CD4-positive, alpha-beta memory T cell (primary cell): ENCODE results near the gene ERC2. TPM values are rescaled to one million over a fixed set of nuclear protein-coding genes. Genes with fewer than 3 reads are reported as not detected.

Experiments used
- CTCF ChIA-PET: fragments of 350-600 bp; sonication (Branson Sonifier 250); formaldehyde crosslinking; loops from one replicate; lab custom pipeline; 2021; ENCODE audit warnings: inconsistent platforms; ENCODE audit not compliant: partially characterized antibody; lab: Charles Lee
- POLR2A ChIA-PET: fragments of 350-600 bp; sonication (Branson Sonifier 250); formaldehyde crosslinking; loops from one replicate; lab custom pipeline; 2021; ENCODE audit not compliant: partially characterized antibody; lab: Charles Lee
- DNase-seq, 5 donors: peaks; one replicate each; pipeline versions ENCODE4 v3.0.0 to v3.0.0-alpha.2; 2020 to 2022; ENCODE audit warnings: mixed read lengths in 1 of 5
- H3K27ac ChIP-seq: one replicate; pipeline ENCODE4 v1.7.0; 2013; ENCODE audit warnings: low read depth, low read length
- H3K27me3 ChIP-seq: 2 replicates; pipeline ENCODE4 v1.7.0; 2013; ENCODE audit warnings: mild to moderate bottlenecking, low read length, moderate library complexity; ENCODE audit not compliant: insufficient read depth
- H3K36me3 ChIP-seq: 2 replicates; pipeline ENCODE4 v1.7.0; 2013; ENCODE audit warnings: mild to moderate bottlenecking, low read length, moderate library complexity; ENCODE audit not compliant: insufficient read depth
- H3K4me1 ChIP-seq: 2 replicates; pipeline ENCODE4 v1.7.0; 2013; ENCODE audit warnings: mild to moderate bottlenecking, low read length, moderate library complexity; ENCODE audit not compliant: insufficient read depth
- H3K4me3 ChIP-seq, 2 donors: one replicate each; pipeline ENCODE4 v1.7.0; 2013; ENCODE audit warnings: low read length in 2 of 2, mild to moderate bottlenecking in 1 of 2
- H3K9me3 ChIP-seq, 2 donors: one replicate each; pipeline ENCODE4 v1.7.0; 2013; ENCODE audit warnings: low read length in 2 of 2, control low read depth in 1 of 2; ENCODE audit not compliant: control insufficient read depth in 1 of 2
- H3K27ac Mint-ChIP-seq, 7 donors: one replicate each; pipeline ENCODE4 v1.8.0; 2020 to 2021; ENCODE audit warnings: mixed read lengths in 7 of 7, mild to moderate bottlenecking in 6 of 7, inconsistent platforms in 3 of 7, moderate library complexity in 3 of 7
- H3K27me3 Mint-ChIP-seq, 2 donors: one replicate each; pipeline ENCODE4 v1.8.0; 2020 to 2021; ENCODE audit warnings: mixed read lengths in 2 of 2
- H3K36me3 Mint-ChIP-seq, 2 donors: one replicate each; pipeline ENCODE4 v1.8.0; 2020 to 2021; ENCODE audit warnings: mixed read lengths in 2 of 2, inconsistent platforms in 1 of 2, mild to moderate bottlenecking in 1 of 2
- H3K4me1 Mint-ChIP-seq, 4 donors: one replicate each; pipeline ENCODE4 v1.8.0; 2020 to 2021; ENCODE audit warnings: mixed read lengths in 4 of 4, mild to moderate bottlenecking in 1 of 4
- H3K4me3 Mint-ChIP-seq, 8 donors: one replicate each; pipeline ENCODE4 v1.8.0; 2020 to 2021; ENCODE audit warnings: mixed read lengths in 8 of 8, mild to moderate bottlenecking in 7 of 8, moderate library complexity in 6 of 8, inconsistent platforms in 3 of 8
- H3K9me3 Mint-ChIP-seq, 8 donors: one replicate each; pipeline ENCODE4 v1.8.0; 2020 to 2021; ENCODE audit warnings: mixed read lengths in 8 of 8, mild to moderate bottlenecking in 5 of 8, inconsistent platforms in 3 of 8, moderate library complexity in 1 of 8
- intact Hi-C: fragments of 100-400 bp; cut with micrococcal nuclease; formaldehyde crosslinking; loops from one replicate; pipeline ENCODE4 v1.15.1; 2023
- polyA plus RNA-seq, 2 donors: library from polyadenylated mRNA; unstranded; fragments of 300-500 nt; fragmentation: Illumina TruSeq; gene quantifications; one replicate each; pipeline ENCODE4 v1.2.3, GENCODE V29; 2021
- total RNA-seq, 2 experiments: library from RNA; stranded (reverse); gene quantifications; one replicate each; pipeline ENCODE4 v1.2.3, GENCODE V29; 2021

The ERC2 gene
- total and polyA plus RNA-seq, 4 experiments from 2014 or later: not detected

DNA sequence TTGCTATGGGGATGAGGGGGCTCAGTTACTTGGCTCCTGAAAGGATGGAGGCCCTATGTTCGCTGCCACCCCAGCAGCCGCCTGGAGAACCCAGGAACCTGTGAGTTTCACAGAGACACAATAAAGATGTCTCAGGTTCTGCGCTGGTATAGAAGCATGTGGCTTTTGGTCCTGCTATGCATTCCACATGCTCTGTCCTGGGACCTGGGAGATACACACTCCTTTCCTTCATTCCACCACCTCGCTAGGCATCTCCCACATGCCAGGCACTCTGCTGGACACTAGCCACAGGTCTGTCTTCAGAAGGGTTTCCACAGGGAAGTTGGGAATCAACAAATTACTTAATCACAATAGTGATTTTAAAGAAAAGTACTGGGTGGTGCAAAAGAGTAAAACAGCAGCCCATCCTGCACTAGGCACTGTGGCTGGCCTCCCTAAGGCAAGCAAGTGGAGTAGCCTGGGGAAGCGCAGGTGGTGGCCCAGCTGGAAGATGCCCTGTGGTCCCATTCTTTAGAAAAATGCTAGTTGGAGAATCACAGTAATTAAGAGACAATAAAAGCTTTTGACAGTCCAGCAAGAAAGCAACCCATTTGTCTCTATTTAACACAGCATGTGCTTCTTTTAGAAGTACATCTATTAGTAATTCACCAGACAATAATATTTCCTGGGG lies 572.2 kb downstream of the ERC2 start:
- ChIA-PET POLR2A (no interaction called here), CTCF (no interaction called here)
- Histone ChIP-seq H3K4me1 (no peaks in the 10 kb centered on the region), H3K27ac (no peak overlapping the region), H3K4me3 (no peak overlapping the region), H3K36me3 (no peaks in the 10 kb centered on the region), H3K27me3 (no peaks in the 10 kb centered on the region), H3K9me3 (no peaks in the 10 kb centered on the region)
- Mint-ChIP-seq H3K27me3 (no peaks in the 10 kb centered on the region), H3K9me3 (no peaks in the 10 kb centered on the region), H3K36me3 (no peaks in the 10 kb centered on the region), H3K27ac (no peak overlapping the region), H3K4me1 (no peaks in the 10 kb centered on the region), H3K4me3 (no peak overlapping the region)
- intact Hi-C loops: no loop called here
- DNase-seq: no peak

DNA sequence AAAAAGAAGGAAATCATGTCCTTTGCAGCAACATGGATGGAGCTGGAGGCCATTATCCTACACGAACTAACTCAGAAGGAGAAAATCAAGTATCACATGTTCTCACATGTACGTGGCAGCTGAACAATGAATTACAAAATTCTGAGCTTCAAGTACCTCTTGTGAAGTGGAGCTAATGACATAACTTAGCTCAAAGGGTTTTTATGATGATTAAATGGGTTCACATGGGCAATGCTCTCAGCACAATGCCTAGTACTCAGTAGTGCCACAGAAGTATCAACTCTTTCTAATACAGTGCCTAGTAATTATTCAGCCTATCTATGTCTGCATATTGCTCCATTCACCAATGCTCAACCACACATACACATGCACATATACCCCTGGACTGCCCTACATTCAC lies 573.7 kb downstream of the ERC2 start:
- POLR2A ChIA-PET: no interaction called here
- H3K36me3 ChIP-seq: no peaks in the 10 kb centered on the region

DNA sequence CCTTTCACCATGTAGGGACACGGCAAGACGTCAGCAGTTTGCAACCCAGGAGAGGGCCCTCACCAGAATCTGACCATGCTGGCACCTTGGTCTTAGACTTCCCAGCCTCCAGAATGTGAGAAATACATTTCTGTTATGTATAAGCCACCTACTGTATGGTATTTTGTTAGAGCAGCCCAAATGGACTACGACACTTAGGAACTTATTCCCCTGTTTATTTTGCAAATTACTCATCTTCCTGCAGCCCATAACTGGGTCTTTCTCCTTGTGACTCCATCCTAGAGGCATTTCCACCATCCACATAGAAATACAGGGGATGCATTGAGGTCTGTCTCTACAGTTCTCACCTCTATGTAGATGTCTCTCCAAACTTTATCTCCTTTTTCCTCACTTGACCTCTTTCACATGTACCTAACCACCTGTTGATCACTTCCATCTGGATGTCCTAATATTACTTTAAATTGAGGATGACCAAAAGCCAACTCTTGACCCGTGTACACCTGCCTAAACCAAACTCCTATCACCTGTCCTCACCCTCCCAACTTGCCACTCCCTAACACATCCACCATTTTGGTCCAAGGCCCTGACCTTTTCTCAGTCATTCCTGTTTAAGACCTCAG lies 575.1 kb downstream of the ERC2 start:
- Mint-ChIP-seq H3K27ac (no peak overlapping the region), H3K27me3 (no peaks in the 10 kb centered on the region), H3K4me1 (no peaks in the 10 kb centered on the region), H3K9me3 (no peaks in the 10 kb centered on the region), H3K36me3 (no peaks in the 10 kb centered on the region), H3K4me3 (no peak overlapping the region)
- ChIA-PET CTCF (no interaction called here), POLR2A (no interaction called here)
- Histone ChIP-seq H3K27me3 (no peaks in the 10 kb centered on the region), H3K4me3 (no peak overlapping the region), H3K36me3 (no peaks in the 10 kb centered on the region), H3K9me3 (no peaks in the 10 kb centered on the region), H3K27ac (no peak overlapping the region), H3K4me1 (no peaks in the 10 kb centered on the region)
- intact Hi-C loops: no loop called here
- DNase-seq: no peak

More for the DNA sequence above, 573.7 kb downstream of the ERC2 start:
- Mint-ChIP-seq H3K4me3 (no peak overlapping the region), H3K27me3 (no peaks in the 10 kb centered on the region), H3K27ac (no peak overlapping the region), H3K4me1 (no peaks in the 10 kb centered on the region), H3K9me3 (no peaks in the 10 kb centered on the region), H3K36me3 (no peaks in the 10 kb centered on the region)
- Histone ChIP-seq H3K27me3 (no peaks in the 10 kb centered on the region), H3K27ac (no peak overlapping the region), H3K4me3 (no peak overlapping the region), H3K4me1 (no peaks in the 10 kb centered on the region), H3K9me3 (no peaks in the 10 kb centered on the region)
- DNase-seq: no peak
- CTCF ChIA-PET: no interaction called here
- intact Hi-C loops: no loop called here

DNA sequence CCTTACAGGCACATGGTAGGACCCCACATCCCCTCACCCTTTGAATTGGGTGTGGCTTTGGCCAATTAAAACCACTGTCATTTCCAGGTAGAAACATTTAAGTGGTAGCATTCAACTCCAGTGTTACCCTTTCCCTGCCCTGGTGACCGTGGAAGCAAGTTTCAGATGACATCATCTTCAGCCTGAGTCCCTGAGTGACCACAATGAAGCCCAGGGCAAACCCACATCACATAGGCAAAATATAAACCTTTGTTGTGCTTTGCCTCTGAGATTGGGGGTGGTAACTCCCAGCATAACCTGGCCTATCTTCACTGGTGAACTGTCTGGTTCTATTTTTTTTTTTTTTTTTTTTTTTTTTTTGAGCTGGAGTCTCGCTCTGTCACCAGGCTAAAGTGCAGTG lies 577.2 kb downstream of the ERC2 start:
- Histone ChIP-seq H3K9me3 (no peaks in the 10 kb centered on the region), H3K4me3 (no peak overlapping the region), H3K27me3 (no peaks in the 10 kb centered on the region), H3K4me1 (no peaks in the 10 kb centered on the region), H3K36me3 (no peaks in the 10 kb centered on the region), H3K27ac (no peak overlapping the region)
- no peak overlapping the region for H3K27ac Mint-ChIP-seq
- no peaks in the 10 kb centered on the region for H3K36me3 Mint-ChIP-seq
- H3K27me3 Mint-ChIP-seq: no peaks in the 10 kb centered on the region
- no peaks in the 10 kb centered on the region for H3K4me1 Mint-ChIP-seq
- POLR2A ChIA-PET: no interaction called here
- CTCF ChIA-PET: no interaction called here
- intact Hi-C loops: no loop called here
- no peaks in the 10 kb centered on the region for H3K9me3 Mint-ChIP-seq
- DNase-seq: no peak
- H3K4me3 Mint-ChIP-seq: no peak overlapping the region

DNA sequence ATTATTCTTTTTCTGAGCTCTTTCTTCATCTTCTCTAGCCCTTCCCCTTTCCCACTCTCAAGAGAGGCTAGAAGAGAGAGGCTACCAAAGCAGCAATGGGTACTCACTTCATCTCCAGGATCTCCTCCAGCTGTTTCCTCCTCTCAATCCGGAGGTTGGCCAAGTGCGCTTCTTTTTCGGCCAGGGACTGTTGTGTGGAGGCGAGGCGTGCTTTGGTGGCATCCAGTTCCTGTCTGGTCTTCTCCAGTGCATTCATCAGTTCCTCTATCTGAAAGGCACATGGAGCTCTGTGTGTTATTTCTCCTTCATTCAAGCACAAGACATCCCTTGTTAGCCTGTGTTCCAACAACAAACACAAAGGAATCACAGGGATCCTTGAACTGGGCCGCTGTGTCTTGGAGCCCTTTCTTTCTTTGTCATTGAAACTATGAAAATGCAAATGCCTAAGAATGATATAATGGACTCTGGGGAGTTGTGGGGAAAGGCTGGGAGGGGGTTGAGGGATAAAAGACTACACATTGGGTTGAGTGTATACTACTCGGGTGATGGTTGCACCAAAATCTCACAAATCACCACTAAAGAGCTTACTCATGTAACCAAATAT lies 579.9 kb downstream of the ERC2 start:
- intact Hi-C loops: no loop called here
- CTCF ChIA-PET: no interaction called here

DNA sequence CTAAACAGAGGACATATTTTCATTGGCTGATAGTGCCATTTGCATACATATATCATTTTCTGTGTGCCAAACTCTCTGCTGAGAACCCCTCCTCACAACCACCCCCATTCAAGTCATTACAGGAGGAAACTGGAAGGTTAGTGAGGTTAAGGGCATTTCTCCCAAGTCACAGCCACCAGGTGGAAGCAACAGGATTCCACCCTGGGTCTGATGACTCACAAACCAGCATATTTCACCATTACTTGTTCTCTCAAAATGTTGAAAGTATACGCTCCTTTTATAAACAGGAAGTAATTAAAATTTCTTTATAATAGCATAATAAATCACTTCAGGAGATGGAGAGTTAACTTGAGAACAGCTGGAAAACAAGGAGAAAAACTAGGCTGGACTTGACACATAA lies 582.5 kb downstream of the ERC2 start:
- Mint-ChIP-seq H3K27ac (no peak overlapping the region), H3K4me1 (no peaks in the 10 kb centered on the region), H3K4me3 (no peak overlapping the region), H3K9me3 (peaks cover 0 to 4% (median 0%) of the 10 kb centered on the region in 8 donors), H3K27me3 (no peaks in the 10 kb centered on the region), H3K36me3 (no peaks in the 10 kb centered on the region)
- H3K4me1 ChIP-seq: no peaks in the 10 kb centered on the region
- CTCF ChIA-PET: no interaction called here
- H3K27ac ChIP-seq: no peak overlapping the region
- POLR2A ChIA-PET: no interaction called here
- H3K9me3 ChIP-seq: no peaks in the 10 kb centered on the region
- no peaks in the 10 kb centered on the region for H3K27me3 ChIP-seq
- DNase-seq: no peak
- H3K36me3 ChIP-seq: no peaks in the 10 kb centered on the region
- no peak overlapping the region for H3K4me3 ChIP-seq
- intact Hi-C loops: no loop called here

More for the DNA sequence above, 579.9 kb downstream of the ERC2 start:
- H3K36me3 ChIP-seq: no peaks in the 10 kb centered on the region
- Mint-ChIP-seq H3K27ac (no peak overlapping the region), H3K9me3 (peaks cover 0 to 4% (median 0%) of the 10 kb centered on the region in 8 donors), H3K36me3 (no peaks in the 10 kb centered on the region), H3K4me1 (no peaks in the 10 kb centered on the region), H3K4me3 (no peak overlapping the region), H3K27me3 (no peaks in the 10 kb centered on the region)
- POLR2A ChIA-PET: no interaction called here
- no peaks in the 10 kb centered on the region for H3K4me1 ChIP-seq
- no peak overlapping the region for H3K27ac ChIP-seq
- DNase-seq: no peak
- no peaks in the 10 kb centered on the region for H3K9me3 ChIP-seq
- H3K4me3 ChIP-seq: no peak overlapping the region
- H3K27me3 ChIP-seq: no peaks in the 10 kb centered on the region

DNA sequence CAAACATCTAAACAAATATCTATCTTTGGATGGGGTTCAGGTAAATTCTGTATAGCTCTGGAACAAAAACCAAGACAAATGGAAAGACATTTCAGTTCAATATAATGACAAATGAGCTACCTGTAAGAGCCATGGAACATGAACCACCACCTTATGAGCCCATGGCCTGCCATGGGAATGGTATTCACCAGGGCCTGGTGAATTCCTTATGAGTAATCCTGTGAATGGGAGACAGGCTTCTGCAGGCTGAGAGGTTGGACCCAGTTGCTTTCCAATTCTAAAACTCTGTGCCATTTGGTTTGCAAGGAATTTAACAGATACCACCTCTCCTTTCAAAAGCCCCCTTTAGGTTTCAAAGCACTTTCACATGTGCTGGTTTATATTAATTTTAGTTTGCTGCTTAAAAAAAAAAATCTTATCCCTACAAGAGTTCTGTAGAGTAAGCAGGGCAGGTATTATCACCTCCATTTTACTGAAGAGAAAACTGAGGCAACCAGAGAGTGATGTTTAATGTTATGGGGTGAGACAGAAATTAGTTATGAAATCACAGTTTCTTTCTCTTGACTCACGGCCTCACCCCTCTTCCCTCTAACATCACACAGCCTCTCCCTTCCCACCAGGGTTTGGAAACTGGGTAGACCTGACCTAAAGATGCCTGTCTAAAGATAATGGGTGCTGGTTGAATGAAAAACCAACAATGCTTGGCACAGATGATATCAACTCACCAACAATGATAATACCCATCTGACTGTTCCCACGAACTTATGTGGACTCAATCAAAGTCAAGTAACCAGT lies 583.6 kb downstream of the ERC2 start:
- CTCF ChIA-PET: no interaction called here
- Mint-ChIP-seq H3K36me3 (no peaks in the 10 kb centered on the region), H3K27me3 (no peaks in the 10 kb centered on the region)

More for the DNA sequence above, 583.6 kb downstream of the ERC2 start:
- H3K4me1 Mint-ChIP-seq: no peaks in the 10 kb centered on the region
- intact Hi-C loops: no loop called here
- no peaks in the 10 kb centered on the region for H3K4me1 ChIP-seq
- POLR2A ChIA-PET: no interaction called here
- no peaks in the 10 kb centered on the region for H3K27me3 ChIP-seq
- H3K27ac ChIP-seq: no peak overlapping the region
- no peak for DNase-seq
- no peaks in the 10 kb centered on the region for H3K9me3 ChIP-seq
- no peak overlapping the region for H3K27ac Mint-ChIP-seq
- no peak overlapping the region for H3K4me3 ChIP-seq
- no peaks in the 10 kb centered on the region for H3K36me3 ChIP-seq
- peaks cover 0 to 4% (median 0%) of the 10 kb centered on the region in 8 donors for H3K9me3 Mint-ChIP-seq
- H3K4me3 Mint-ChIP-seq: no peak overlapping the region
